Subcutaneous abdominal adipose tissue (tissue), 5 donors: Measurements from ENCODE around the gene PDE4D.

Source experiments
- H3K27ac ChIP-seq: one replicate; pipeline ENCODE4 v1.7.0; 2013; ENCODE audit warnings: low read depth, mild to moderate bottlenecking, inconsistent platforms, low read length, moderate library complexity
- H3K27me3 ChIP-seq, 5 donors: one replicate each; pipeline ENCODE4 v1.7.0; 2013; ENCODE audit warnings: low read length in 5 of 5, inconsistent platforms in 1 of 5; ENCODE audit not compliant: control insufficient read depth in 5 of 5, insufficient read depth in 4 of 5
- H3K36me3 ChIP-seq, 5 donors: one replicate each; pipeline ENCODE4 v1.7.0; 2013; ENCODE audit warnings: low read length in 5 of 5; ENCODE audit not compliant: control insufficient read depth in 5 of 5, insufficient read depth in 5 of 5
- H3K4me1 ChIP-seq, 5 donors: one replicate each; pipeline ENCODE4 v1.7.0; 2013; ENCODE audit warnings: low read length in 5 of 5, mild to moderate bottlenecking in 3 of 5, moderate library complexity in 1 of 5; ENCODE audit not compliant: control insufficient read depth in 5 of 5, insufficient read depth in 5 of 5
- H3K4me3 ChIP-seq, 5 donors: one replicate each; pipeline ENCODE4 v1.7.0; 2013; ENCODE audit warnings: low read length in 5 of 5, low read depth in 1 of 5
- H3K9ac ChIP-seq, 5 donors: one replicate each; pipeline ENCODE4 v1.7.0; 2013; ENCODE audit warnings: low read length in 5 of 5, mild to moderate bottlenecking in 4 of 5, moderate library complexity in 3 of 5
- H3K9me3 ChIP-seq, 5 donors: one replicate each; pipeline ENCODE4 v1.7.0; 2013; ENCODE audit warnings: low read length in 5 of 5; ENCODE audit not compliant: control insufficient read depth in 5 of 5
- donor health status: healthy.
- donor health status: healthy.
- donor health status: healthy.
- donor health status: healthy.
- donor health status: healthy.

Gene PDE4D

GRCh38 chr5:59158637-59159391 is 734.7 kb downstream of the PDE4D start:
- Histone ChIP-seq H3K4me3 (no peak overlapping the region), H3K4me1 (peaks cover 0 to 5% (median 0%) of the 10 kb centered on the region in 5 donors), H3K36me3 (no peaks in the 10 kb centered on the region), H3K27ac (no peak overlapping the region), H3K27me3 (no peaks in the 10 kb centered on the region), H3K9me3 (no peaks in the 10 kb centered on the region), H3K9ac (no peak overlapping the region)

GRCh38 chr5:59158165-59158564 is 735.4 kb downstream of the PDE4D start:
- Histone ChIP-seq H3K27me3 (no peaks in the 10 kb centered on the region), H3K36me3 (no peaks in the 10 kb centered on the region), H3K4me1 (peaks cover 0 to 5% (median 0%) of the 10 kb centered on the region in 5 donors), H3K9ac (no peak overlapping the region), H3K4me3 (no peak overlapping the region), H3K27ac (no peak overlapping the region), H3K9me3 (no peaks in the 10 kb centered on the region)

GRCh38 chr5:59157068-59157467 is 736.5 kb downstream of the PDE4D start:
- no peak overlapping the region for H3K4me3 ChIP-seq
- H3K9me3 ChIP-seq = no peaks in the 10 kb centered on the region
- H3K9ac ChIP-seq = no peak overlapping the region
- H3K27me3 ChIP-seq = no peaks in the 10 kb centered on the region
- no peak overlapping the region for H3K27ac ChIP-seq
- H3K36me3 ChIP-seq = no peaks in the 10 kb centered on the region
- peaks cover 0 to 5% (median 0%) of the 10 kb centered on the region in 5 donors for H3K4me1 ChIP-seq

DNA sequence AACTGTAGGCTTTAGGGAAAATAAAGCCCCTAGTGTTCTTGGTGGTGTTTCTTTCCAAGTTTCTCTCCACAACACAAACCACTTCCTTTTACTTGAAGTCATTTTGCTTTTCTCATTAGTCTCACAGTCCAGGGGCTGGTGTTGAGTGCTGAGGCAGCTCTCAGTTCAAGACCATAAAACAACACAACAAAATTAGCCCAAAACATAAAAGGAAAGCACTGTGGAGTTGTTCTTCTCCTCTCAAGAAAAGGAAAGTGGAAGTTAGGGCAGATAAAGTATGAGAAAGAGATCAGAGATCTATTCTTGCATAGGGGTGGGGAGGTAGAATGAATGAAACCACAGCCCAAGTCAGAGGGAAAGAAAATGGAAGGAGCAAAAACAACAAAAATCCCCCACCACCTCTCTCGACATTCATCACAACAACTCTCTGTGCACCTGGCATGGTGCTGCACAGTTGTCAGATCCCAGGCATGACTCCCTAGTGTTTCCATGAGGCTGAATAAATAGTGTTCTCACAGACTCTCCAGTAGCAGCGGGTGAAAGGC is 740.8 kb downstream of the PDE4D start:
- Histone ChIP-seq H3K9me3 (no peaks in the 10 kb centered on the region), H3K27ac (no peak overlapping the region), H3K4me1 (no peaks in the 10 kb centered on the region), H3K27me3 (no peaks in the 10 kb centered on the region), H3K9ac (no peak overlapping the region), H3K4me3 (no peak overlapping the region), H3K36me3 (no peaks in the 10 kb centered on the region)

DNA sequence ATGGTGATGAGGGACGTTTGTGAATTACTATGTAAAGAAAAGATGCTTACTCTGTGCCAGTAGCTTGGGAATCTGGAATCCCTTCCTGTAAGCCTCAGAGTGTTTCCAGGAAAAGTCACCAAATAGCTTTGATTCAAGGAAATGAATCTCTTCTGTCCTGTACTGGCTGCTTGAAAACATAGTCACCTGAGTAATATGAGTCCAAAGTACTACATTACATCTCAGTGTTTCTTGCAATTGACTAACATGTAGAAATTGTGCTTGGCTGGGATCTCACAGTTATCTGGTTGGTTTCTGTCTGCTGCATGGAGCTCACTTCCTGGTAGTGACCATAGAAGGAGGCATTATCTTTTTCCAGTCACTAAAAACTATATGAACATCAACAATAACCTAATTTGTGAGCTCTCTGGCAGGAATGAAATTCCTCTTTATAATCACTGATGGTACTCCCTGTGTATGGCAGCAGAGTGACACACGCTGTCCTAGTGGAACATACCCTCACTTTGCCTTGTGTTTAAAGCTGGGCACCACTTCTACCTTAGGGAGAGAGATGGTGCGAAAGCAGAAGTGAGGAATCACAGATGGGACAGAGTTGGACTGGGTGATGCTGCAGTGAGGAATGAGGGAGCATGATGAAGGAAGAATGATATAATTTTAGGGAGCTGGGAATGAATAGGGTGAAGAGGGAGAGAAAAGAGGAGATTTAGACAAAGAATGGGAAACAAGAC is 742.2 kb downstream of the PDE4D start:
- no peaks in the 10 kb centered on the region for H3K36me3 ChIP-seq
- no peak overlapping the region for H3K4me3 ChIP-seq
- H3K9ac ChIP-seq = no peak overlapping the region
- H3K4me1 ChIP-seq = no peaks in the 10 kb centered on the region
- H3K9me3 ChIP-seq = no peaks in the 10 kb centered on the region
- H3K27ac ChIP-seq = no peak overlapping the region
- no peaks in the 10 kb centered on the region for H3K27me3 ChIP-seq

- Histone ChIP-seq H3K9ac (no peak overlapping the region), H3K9me3 (no peaks in the 10 kb centered on the region), H3K4me3 (no peak overlapping the region), H3K4me1 (no peaks in the 10 kb centered on the region), H3K27ac (no peak overlapping the region), H3K36me3 (no peaks in the 10 kb centered on the region), H3K27me3 (no peaks in the 10 kb centered on the region)
Measured at GRCh38 chr5:59149827-59150226, 743.7 kb downstream of the PDE4D start.

DNA sequence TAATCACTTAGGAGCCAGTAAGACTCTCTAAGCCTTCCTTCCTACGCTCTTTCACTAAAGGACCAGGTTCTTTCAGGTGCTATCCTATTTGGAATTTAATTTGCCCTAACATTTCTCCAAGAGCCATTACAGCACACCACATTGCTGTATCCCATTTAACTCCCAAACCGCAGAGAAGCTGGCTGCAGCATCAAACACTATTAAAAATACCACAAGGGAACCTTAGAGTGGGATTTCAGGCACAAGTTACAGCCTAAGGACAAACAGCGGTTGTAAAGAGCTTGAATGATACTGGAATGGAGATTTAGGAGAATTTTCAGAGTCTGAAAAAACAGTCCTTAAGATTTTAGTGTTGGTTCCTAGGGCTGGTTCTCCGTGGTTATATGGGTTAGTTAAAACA is 744.3 kb downstream of the PDE4D start:
- H3K27ac ChIP-seq = no peak overlapping the region
- no peak overlapping the region for H3K4me3 ChIP-seq
- no peaks in the 10 kb centered on the region for H3K36me3 ChIP-seq
- H3K9me3 ChIP-seq = no peaks in the 10 kb centered on the region
- no peaks in the 10 kb centered on the region for H3K4me1 ChIP-seq
- H3K9ac ChIP-seq = no peak overlapping the region
- H3K27me3 ChIP-seq = no peaks in the 10 kb centered on the region

DNA sequence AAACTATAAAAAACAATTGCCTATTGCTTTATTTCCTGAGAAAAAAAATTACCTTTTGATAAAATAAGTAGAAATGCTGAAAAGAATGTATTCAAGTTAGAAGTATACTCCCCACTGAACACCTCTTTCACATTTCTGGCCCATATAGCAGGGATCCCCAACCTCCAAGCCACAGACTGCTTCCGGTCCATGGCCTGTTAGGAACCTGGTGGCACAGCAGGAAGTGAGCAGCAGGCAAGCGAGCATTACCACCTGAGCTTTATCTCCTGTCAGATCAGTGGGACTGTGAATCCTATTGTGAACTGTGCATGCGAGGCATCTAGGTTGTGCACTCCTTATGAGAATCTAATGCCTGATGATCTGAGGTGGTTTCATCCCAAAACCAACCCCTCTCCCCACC is 746.8 kb downstream of the PDE4D start:
- H3K36me3 ChIP-seq = no peaks in the 10 kb centered on the region
- H3K4me3 ChIP-seq = no peak overlapping the region
- no peaks in the 10 kb centered on the region for H3K27me3 ChIP-seq
- H3K9ac ChIP-seq = no peak overlapping the region
- H3K9me3 ChIP-seq = no peaks in the 10 kb centered on the region
- no peak overlapping the region for H3K27ac ChIP-seq
- H3K4me1 ChIP-seq = peaks cover 0 to 6% (median 0%) of the 10 kb centered on the region in 5 donors

DNA sequence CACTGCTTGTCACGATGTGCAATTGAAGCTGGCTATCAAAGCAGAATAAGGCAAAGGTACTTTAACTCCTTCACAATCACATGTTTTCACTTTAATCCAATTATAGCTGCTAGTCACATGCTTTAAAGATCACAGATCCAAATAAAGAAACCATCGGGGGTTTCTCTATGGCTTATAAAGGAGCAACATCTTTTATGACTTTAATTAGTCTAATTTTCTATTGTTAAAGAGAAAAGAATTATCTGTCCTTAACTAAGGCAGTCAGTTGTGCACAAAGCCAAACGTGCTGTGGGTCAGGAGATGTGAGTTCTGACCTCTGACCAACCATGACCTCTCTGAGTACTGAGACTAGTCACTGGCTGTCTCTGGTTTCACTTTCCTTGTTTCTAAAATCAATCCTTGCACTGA is 749.6 kb downstream of the PDE4D start:
- H3K4me3 ChIP-seq = no peak overlapping the region
- H3K9me3 ChIP-seq = no peaks in the 10 kb centered on the region
- H3K27me3 ChIP-seq = no peaks in the 10 kb centered on the region
- no peaks in the 10 kb centered on the region for H3K36me3 ChIP-seq
- H3K27ac ChIP-seq = no peak overlapping the region
- peaks cover 0 to 6% (median 0%) of the 10 kb centered on the region in 5 donors for H3K4me1 ChIP-seq
- no peak overlapping the region for H3K9ac ChIP-seq

DNA sequence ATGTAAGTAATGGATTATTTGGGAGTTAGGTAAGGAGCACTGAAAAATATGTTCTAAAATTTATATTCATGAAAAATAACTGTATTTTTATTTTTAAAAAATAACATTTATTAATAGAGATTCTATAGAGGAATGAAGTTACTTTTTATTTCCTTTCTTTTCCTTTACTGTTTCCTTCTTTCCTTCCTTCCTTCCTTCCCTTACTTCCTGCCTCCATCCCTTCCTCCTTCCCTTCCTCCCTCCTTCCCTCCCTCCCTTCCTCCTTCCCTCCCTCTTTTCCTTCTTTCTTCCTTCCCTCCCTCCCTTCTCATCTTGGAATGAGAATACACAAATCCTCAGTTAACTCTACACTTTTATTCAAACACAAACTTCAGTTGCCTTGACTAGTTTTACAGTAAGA is 750.6 kb downstream of the PDE4D start:
- H3K9ac ChIP-seq = no peak overlapping the region
- H3K27ac ChIP-seq = no peak overlapping the region
- no peaks in the 10 kb centered on the region for H3K27me3 ChIP-seq
- no peaks in the 10 kb centered on the region for H3K36me3 ChIP-seq
- H3K4me1 ChIP-seq = peaks cover 0 to 6% (median 0%) of the 10 kb centered on the region in 5 donors
- no peaks in the 10 kb centered on the region for H3K9me3 ChIP-seq
- no peak overlapping the region for H3K4me3 ChIP-seq
